Subcutaneous abdominal adipose tissue (tissue), 5 donors: ENCODE results near the gene SHC2.
"Not testable (repeated sequence)": the region's sequence is repeated elsewhere in the genome, so short reads cannot be mapped to it uniquely, and the experiment has no call there.

Experiments used
- H3K27ac ChIP-seq: one replicate; pipeline ENCODE4 v1.7.0; 2013; ENCODE audit warnings: low read depth, mild to moderate bottlenecking, inconsistent platforms, low read length, moderate library complexity
- H3K27me3 ChIP-seq, 5 donors: one replicate each; pipeline ENCODE4 v1.7.0; 2013; ENCODE audit warnings: low read length in 5 of 5, inconsistent platforms in 1 of 5; ENCODE audit not compliant: control insufficient read depth in 5 of 5, insufficient read depth in 4 of 5
- H3K36me3 ChIP-seq, 5 donors: one replicate each; pipeline ENCODE4 v1.7.0; 2013; ENCODE audit warnings: low read length in 5 of 5; ENCODE audit not compliant: control insufficient read depth in 5 of 5, insufficient read depth in 5 of 5
- H3K4me1 ChIP-seq, 5 donors: one replicate each; pipeline ENCODE4 v1.7.0; 2013; ENCODE audit warnings: low read length in 5 of 5, mild to moderate bottlenecking in 3 of 5, moderate library complexity in 1 of 5; ENCODE audit not compliant: control insufficient read depth in 5 of 5, insufficient read depth in 5 of 5
- H3K4me3 ChIP-seq, 5 donors: one replicate each; pipeline ENCODE4 v1.7.0; 2013; ENCODE audit warnings: low read length in 5 of 5, low read depth in 1 of 5
- H3K9ac ChIP-seq, 5 donors: one replicate each; pipeline ENCODE4 v1.7.0; 2013; ENCODE audit warnings: low read length in 5 of 5, mild to moderate bottlenecking in 4 of 5, moderate library complexity in 3 of 5
- H3K9me3 ChIP-seq, 5 donors: one replicate each; pipeline ENCODE4 v1.7.0; 2013; ENCODE audit warnings: low read length in 5 of 5; ENCODE audit not compliant: control insufficient read depth in 5 of 5
- donor health status: healthy.
- donor health status: healthy.
- donor health status: healthy.
- donor health status: healthy.
- donor health status: healthy.

Gene SHC2

DNA sequence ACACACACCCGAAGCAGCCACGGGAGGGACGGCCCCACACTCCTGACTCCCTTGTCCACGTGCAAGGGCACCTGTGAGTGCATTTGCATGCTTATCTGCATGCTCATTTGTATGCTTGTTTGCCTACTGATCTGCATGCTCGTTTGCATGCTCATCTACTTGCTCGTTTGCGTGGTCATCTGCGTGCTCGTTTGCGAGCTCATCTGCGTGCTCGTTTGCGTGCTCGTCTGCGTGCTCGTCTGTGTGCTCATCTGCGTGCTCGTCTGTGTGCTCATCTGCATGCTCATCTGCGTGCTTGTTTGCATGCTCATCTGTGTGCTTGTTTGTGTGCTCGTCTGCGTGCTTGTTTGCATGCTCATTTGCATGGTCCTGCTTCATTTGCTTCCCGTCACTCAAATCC is 23.8 kb downstream of the SHC2 start:
- Histone ChIP-seq H3K4me1 (peaks cover 0 to 14% (median 10%) of the 10 kb centered on the region in 5 donors), H3K36me3 (peaks cover 0 to 17% (median 11%) of the 10 kb centered on the region in 5 donors), H3K9ac (no peak overlapping the region), H3K9me3 (no peaks in the 10 kb centered on the region), H3K27ac (no peak overlapping the region), H3K27me3 (peaks cover 0 to 9% (median 0%) of the 10 kb centered on the region in 5 donors), H3K4me3 (no peak overlapping the region)

DNA sequence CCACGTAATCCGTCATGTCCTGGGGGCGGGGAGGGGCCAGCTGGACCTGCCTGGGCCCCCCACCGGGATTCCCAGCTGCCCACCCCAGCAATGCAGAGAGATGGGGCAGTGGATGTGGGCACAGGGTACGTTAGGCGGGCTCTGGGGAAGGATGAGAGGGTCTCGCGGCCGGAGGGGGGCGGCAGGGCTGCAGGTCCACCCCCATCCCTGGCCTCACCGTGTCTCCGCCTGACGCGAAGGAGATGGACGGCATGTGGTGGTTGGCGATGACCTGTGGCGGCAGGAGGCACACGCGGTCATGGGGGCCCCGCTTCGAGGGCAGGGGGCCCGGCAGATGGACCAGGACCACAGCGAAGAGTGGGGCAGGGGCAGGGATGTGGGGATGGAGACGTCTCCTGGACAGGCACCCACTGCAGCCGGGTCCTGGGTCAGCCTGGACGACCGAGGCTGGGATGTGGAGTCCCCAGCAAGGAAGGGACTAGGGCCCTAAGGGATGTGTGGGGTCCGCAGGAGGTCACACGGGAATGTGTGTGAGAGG is 24.4 kb downstream of the SHC2 start:
- no peaks in the 10 kb centered on the region for H3K9me3 ChIP-seq
- H3K27ac ChIP-seq = no peak overlapping the region
- H3K4me3 ChIP-seq = no peak overlapping the region
- H3K4me1 ChIP-seq = peaks cover 0 to 10% (median 9%) of the 10 kb centered on the region in 5 donors
- no peak overlapping the region for H3K9ac ChIP-seq
- H3K36me3 ChIP-seq = peaks cover 0 to 17% (median 11%) of the 10 kb centered on the region in 5 donors
- peaks cover 0 to 9% (median 0%) of the 10 kb centered on the region in 5 donors for H3K27me3 ChIP-seq

DNA sequence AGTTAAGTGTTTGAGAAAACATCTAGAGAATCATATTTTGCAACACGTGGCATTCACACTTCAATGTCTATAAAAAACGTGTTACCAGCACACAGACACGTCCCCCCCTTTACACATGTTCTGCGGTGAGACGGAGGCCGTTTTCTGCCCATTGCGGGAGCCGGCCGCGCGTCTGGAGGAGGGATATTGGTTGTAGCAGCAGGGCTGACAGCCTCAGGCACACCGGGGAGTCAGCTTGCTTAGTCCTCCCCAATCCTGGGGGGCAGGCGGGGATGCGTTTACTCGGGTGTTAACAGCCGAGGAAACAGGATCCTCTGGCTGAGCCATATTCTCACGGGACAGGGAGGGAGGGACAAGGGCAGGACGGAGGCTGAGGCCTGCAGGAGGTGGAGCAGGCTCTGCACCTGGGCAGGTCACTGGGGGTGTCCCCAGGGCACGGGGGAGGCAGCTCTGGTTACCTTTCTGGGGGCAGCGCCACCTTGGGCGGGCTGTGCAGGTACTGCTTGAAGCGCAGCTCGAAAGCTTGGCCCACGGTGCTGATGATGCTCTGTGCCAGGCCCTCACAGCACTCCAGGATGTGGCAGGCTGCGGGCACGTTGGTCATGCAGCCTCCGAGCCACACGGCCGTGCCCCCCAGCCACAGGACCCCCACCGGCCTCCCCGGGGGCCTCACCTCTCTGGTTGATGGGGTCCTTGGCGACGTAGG is 25.0 kb downstream of the SHC2 start:
- no peak overlapping the region for H3K4me3 ChIP-seq
- H3K36me3 ChIP-seq = peaks cover 0 to 21% (median 11%) of the 10 kb centered on the region in 5 donors
- peaks cover 0 to 9% (median 0%) of the 10 kb centered on the region in 5 donors for H3K27me3 ChIP-seq
- H3K4me1 ChIP-seq = peaks cover 0 to 4% (median 3%) of the 10 kb centered on the region in 5 donors
- no peak overlapping the region for H3K9ac ChIP-seq
- H3K27ac ChIP-seq = no peak overlapping the region
- no peaks in the 10 kb centered on the region for H3K9me3 ChIP-seq

- Histone ChIP-seq H3K4me1 (no peaks in the 10 kb centered on the region), H3K9ac (no peak overlapping the region), H3K9me3 (no peaks in the 10 kb centered on the region), H3K36me3 (peaks cover 0 to 23% (median 12%) of the 10 kb centered on the region in 5 donors), H3K27ac (no peak overlapping the region), H3K4me3 (no peak overlapping the region), H3K27me3 (peaks cover 0 to 9% (median 0%) of the 10 kb centered on the region in 5 donors)
Measured at GRCh38 chr19:435056-435706, 25.7 kb downstream of the SHC2 start.

DNA sequence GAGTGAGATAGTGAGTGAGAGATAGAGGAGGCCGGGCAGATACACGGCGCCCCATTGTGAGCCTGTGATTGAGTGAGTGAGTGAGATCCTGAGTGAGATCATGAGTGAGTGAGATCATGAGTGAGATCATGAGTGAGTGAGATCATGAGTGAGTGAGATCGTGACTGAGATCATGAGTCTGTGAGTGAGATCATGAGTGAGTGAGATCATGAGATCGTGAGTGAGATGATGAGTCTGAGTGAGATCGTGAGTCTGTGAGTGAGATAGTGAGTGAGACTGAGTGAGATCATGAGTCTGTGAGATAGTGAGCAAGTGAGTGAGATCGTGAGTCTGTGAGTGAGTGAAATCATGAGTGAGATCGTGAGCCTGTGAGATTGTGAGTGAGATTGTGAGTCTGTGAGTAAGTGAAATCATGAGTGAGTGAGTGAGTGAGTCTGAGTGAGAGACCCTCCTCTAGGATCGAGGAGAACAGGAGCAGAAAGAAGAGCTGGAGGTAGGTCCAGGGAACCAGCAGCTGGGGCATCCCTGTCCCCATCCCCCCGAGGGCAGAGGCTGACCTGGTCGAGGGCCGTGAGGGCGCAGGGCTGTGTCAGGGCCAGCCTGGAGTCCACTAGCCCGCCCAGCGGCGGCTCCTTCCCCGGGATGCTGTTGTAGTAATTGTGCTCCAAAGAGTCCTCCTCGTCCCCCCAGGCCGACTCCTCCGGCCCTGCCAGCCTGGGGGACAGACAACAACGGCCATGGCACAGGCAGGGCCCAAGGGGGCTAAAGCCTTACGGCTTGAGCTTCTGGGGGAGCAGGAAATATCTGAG is 26.5 kb downstream of the SHC2 start:
- H3K27ac ChIP-seq = no peak overlapping the region
- peaks cover 0 to 32% (median 17%) of the 10 kb centered on the region in 5 donors for H3K36me3 ChIP-seq
- no peak overlapping the region for H3K9ac ChIP-seq
- H3K9me3 ChIP-seq = no peaks in the 10 kb centered on the region
- H3K4me3 ChIP-seq = no peak overlapping the region
- H3K27me3 ChIP-seq = peaks cover 0 to 9% (median 0%) of the 10 kb centered on the region in 5 donors
- no peaks in the 10 kb centered on the region for H3K4me1 ChIP-seq

GRCh38 chr19:430701-431100 is 30.1 kb downstream of the SHC2 start:
- H3K4me3 ChIP-seq = no peak overlapping the region
- no peaks in the 10 kb centered on the region for H3K27me3 ChIP-seq
- H3K9me3 ChIP-seq = no peaks in the 10 kb centered on the region
- H3K36me3 ChIP-seq = peaks cover 0 to 36% (median 13%) of the 10 kb centered on the region in 5 donors
- no peak overlapping the region for H3K27ac ChIP-seq
- peaks cover 0 to 6% (median 0%) of the 10 kb centered on the region in 5 donors for H3K4me1 ChIP-seq
- H3K9ac ChIP-seq = no peak overlapping the region

GRCh38 chr19:428149-428548 is 32.7 kb downstream of the SHC2 start:
- no peaks in the 10 kb centered on the region for H3K9me3 ChIP-seq
- H3K27ac ChIP-seq = no peak overlapping the region
- peaks cover 0 to 37% (median 6%) of the 10 kb centered on the region in 5 donors for H3K36me3 ChIP-seq
- H3K9ac ChIP-seq = no peak overlapping the region
- peaks cover 0 to 22% (median 0%) of the 10 kb centered on the region in 5 donors for H3K4me1 ChIP-seq
- H3K27me3 ChIP-seq = peaks cover 0 to 3% (median 0%) of the 10 kb centered on the region in 5 donors
- no peak overlapping the region for H3K4me3 ChIP-seq

DNA sequence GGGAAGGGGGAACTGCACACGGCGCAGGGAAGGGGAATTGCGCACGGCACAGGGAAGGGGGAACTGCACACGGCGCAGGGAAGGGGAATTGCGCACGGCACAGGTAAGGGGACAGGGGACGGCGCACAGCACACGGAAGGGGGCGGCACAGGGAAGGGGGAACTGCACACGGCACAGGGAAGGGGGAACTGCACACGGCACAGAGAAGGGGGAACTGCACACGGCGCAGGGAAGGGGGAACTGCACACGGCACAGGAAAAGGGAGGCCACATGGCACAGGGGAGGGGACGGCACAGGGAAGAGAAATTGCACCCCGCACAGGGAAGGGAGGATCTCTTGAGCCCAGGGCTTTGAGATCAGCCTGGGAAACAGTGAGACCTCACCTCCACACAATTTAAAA is 33.2 kb downstream of the SHC2 start:
- H3K9me3 ChIP-seq, H3K4me3 ChIP-seq, H3K9ac ChIP-seq, H3K27ac ChIP-seq, H3K27me3 ChIP-seq: not testable (repeated sequence)
- Histone ChIP-seq H3K4me1 (peaks cover 0 to 22% (median 0%) of the 10 kb centered on the region in 5 donors), H3K36me3 (peaks cover 0 to 37% (median 6%) of the 10 kb centered on the region in 5 donors)

- no peaks in the 10 kb centered on the region for H3K9me3 ChIP-seq
- no peak overlapping the region for H3K4me3 ChIP-seq
- H3K9ac ChIP-seq = no peak overlapping the region
- peaks cover 0 to 43% (median 12%) of the 10 kb centered on the region in 5 donors for H3K36me3 ChIP-seq
- H3K27ac ChIP-seq = no peak overlapping the region
- peaks cover 0 to 22% (median 0%) of the 10 kb centered on the region in 5 donors for H3K4me1 ChIP-seq
- peaks cover 0 to 3% (median 0%) of the 10 kb centered on the region in 5 donors for H3K27me3 ChIP-seq
Measured at GRCh38 chr19:426725-427445, 33.9 kb downstream of the SHC2 start.
